Measurements from ENCODE around the gene TMPRSS6.

The TMPRSS6 gene

DNA sequence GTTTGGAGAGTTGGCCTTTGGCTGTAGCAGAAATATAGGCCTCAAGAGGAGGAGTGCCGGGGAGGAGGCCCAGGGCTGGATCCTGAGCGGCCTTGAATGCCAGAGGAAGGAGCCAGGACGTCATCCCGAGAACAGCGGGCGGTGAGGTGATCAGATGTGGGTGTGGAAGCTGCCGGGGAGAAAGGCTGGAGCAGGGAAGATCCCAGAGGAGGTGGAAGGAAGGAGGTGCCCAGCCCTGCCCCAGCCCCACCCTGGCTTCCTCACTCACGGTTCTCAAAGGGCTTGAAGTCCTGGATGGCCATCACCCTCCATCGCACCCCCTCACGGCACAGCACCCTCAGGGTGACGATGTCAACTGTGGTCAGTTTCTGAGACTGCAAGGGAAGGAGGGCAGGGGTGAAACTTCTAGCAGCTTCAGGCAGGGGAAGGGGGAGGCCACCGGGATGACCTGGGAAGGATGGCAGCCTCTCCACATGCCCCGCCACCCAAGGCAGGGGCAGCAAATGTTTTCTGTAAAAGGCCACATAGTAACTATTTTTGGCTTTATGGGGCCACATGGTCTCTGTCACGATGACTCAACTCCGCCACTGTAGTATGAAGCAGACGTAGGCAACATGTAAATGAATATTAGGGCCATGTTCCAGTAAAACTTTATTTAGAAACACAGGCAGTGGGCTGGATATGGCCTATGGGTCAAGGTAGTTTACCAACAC lies 29.5 kb upstream of the TMPRSS6 start:
- H3K4me3 ChIP-seq (ENCODE audit: low read length), result no peak overlapping the region
- no peaks in the 10 kb centered on the region for H3K9me2 ChIP-seq (replicated peaks; ENCODE audit: control insufficient read depth, low read length)
- H3F3A ChIP-seq (ENCODE audit: control insufficient read depth, insufficient read depth), result no peaks in the 10 kb centered on the region
- H3K27me3 ChIP-seq (ENCODE audit: control insufficient read depth, low read length), result no peaks in the 10 kb centered on the region
- no peaks in the 10 kb centered on the region for H3K4me1 ChIP-seq (ENCODE audit: control insufficient read depth, low read length)
- no peaks in the 10 kb centered on the region for H3K79me2 ChIP-seq (ENCODE audit: control insufficient read depth, low read length)
- TF ChIP-seq, protein P1, sequence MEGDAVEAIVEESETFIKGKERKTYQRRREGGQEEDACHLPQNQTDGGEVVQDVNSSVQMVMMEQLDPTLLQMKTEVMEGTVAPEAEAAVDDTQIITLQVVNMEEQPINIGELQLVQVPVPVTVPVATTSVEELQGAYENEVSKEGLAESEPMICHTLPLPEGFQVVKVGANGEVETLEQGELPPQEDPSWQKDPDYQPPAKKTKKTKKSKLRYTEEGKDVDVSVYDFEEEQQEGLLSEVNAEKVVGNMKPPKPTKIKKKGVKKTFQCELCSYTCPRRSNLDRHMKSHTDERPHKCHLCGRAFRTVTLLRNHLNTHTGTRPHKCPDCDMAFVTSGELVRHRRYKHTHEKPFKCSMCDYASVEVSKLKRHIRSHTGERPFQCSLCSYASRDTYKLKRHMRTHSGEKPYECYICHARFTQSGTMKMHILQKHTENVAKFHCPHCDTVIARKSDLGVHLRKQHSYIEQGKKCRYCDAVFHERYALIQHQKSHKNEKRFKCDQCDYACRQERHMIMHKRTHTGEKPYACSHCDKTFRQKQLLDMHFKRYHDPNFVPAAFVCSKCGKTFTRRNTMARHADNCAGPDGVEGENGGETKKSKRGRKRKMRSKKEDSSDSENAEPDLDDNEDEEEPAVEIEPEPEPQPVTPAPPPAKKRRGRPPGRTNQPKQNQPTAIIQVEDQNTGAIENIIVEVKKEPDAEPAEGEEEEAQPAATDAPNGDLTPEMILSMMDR (IDR thresholded peaks at IDR 0.05; ENCODE audit: low read depth, low read length, poor library complexity, severe bottlenecking), result no peak
- no peak for TF ChIP-seq EZH2phosphoT487 (IDR thresholded peaks at IDR 0.05; ENCODE audit: borderline replicate concordance, low read length)
- H3K9me3 ChIP-seq (ENCODE audit: control insufficient read depth, insufficient read depth, low read length), result no peaks in the 10 kb centered on the region
- H3K4me2 ChIP-seq (ENCODE audit: low read length), result no peak overlapping the region
- no peaks in the 10 kb centered on the region for H3K36me3 ChIP-seq (ENCODE audit: control insufficient read depth, low read length)
- H3K27ac ChIP-seq (ENCODE audit: low read depth, low read length), result no peak overlapping the region
- no peaks in the 10 kb centered on the region for H4K20me1 ChIP-seq (ENCODE audit: control insufficient read depth, insufficient read depth, low read depth, low read length)

DNA sequence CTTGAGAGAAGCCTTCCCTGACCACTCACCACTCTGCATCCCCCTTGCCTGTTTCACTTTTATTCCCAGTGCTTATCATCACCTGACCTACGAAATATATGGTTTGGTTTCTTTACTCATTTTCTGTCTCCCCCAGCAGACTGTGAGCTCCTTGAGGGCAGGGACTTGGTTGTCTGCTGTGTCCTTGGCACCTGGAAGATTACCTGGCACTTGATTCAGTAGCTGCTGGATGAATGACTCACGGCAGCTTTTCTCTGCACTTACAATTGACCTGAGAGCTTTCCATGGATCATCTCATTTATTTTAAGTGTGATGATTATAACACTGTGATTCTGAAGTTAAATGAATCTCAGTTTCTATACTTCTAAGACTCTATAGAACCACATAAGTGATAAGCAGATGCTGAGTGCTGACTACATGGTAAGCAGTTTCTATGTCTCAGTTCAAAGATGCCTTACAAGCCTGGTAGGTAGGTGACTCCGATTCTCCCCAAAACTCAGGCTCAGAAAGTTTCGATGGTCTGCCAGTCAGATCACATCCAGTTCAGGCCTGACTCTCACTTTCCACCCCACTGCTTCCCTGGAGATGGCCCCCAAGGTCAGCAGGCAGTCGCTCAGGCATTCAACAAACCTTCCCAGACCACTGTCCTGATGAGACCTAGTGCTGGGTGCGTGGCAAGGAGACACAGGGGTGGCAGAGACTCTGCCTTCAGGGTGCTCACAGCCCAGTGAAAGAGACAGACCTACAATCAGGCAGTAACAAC lies 28.6 kb upstream of the TMPRSS6 start:
- H3K36me3 ChIP-seq (ENCODE audit: control insufficient read depth, low read length), result no peaks in the 10 kb centered on the region
- no peaks in the 10 kb centered on the region for H4K20me1 ChIP-seq (ENCODE audit: control insufficient read depth, insufficient read depth, low read depth, low read length)
- no peaks in the 10 kb centered on the region for H3K79me2 ChIP-seq (ENCODE audit: control insufficient read depth, low read length)
- H3K27ac ChIP-seq (ENCODE audit: low read depth, low read length), result no peak overlapping the region
- H3K9me2 ChIP-seq (replicated peaks; ENCODE audit: control insufficient read depth, low read length), result no peaks in the 10 kb centered on the region
- H3K27me3 ChIP-seq (ENCODE audit: control insufficient read depth, low read length), result no peaks in the 10 kb centered on the region
- no peak overlapping the region for H3K4me3 ChIP-seq (ENCODE audit: low read length)
- no peak overlapping the region for H3K4me2 ChIP-seq (ENCODE audit: low read length)
- no peaks in the 10 kb centered on the region for H3K9me3 ChIP-seq (ENCODE audit: control insufficient read depth, insufficient read depth, low read length)
- no peak for TF ChIP-seq EZH2phosphoT487 (IDR thresholded peaks at IDR 0.05; ENCODE audit: borderline replicate concordance, low read length)
- TF ChIP-seq, protein P1 (IDR thresholded peaks at IDR 0.05; ENCODE audit: low read depth, low read length, poor library complexity, severe bottlenecking), result no peak
- no peaks in the 10 kb centered on the region for H3F3A ChIP-seq (ENCODE audit: control insufficient read depth, insufficient read depth)
- H3K4me1 ChIP-seq (ENCODE audit: control insufficient read depth, low read length), result no peaks in the 10 kb centered on the region

DNA sequence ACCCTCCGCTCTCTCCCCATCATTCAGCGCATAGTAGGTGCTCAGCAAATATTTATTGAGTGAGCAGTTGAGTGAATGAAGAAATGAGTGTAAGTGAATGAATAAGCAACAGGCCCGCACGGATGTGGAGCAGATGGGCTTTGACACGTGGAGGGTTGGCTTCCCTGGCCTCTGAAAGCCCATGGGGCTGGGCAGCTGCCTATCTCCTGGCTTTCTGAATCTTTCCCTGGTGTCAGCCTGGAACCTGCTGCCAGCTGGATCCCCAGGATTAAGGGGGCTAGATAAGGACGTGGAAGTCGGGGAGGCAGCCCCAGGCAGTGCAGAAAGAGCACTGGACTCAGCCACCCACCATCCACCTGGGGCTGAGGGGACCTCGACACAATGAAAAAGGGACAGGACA lies 27.6 kb upstream of the TMPRSS6 start:
- H3K36me3 ChIP-seq (ENCODE audit: control insufficient read depth, low read length), result no peaks in the 10 kb centered on the region
- H3K4me3 ChIP-seq (ENCODE audit: low read length), result no peak overlapping the region
- no peaks in the 10 kb centered on the region for H3K79me2 ChIP-seq (ENCODE audit: control insufficient read depth, low read length)
- no peaks in the 10 kb centered on the region for H3F3A ChIP-seq (ENCODE audit: control insufficient read depth, insufficient read depth)
- no peaks in the 10 kb centered on the region for H3K9me3 ChIP-seq (ENCODE audit: control insufficient read depth, insufficient read depth, low read length)
- no peaks in the 10 kb centered on the region for H3K4me1 ChIP-seq (ENCODE audit: control insufficient read depth, low read length)
- no peaks in the 10 kb centered on the region for H3K9me2 ChIP-seq (replicated peaks; ENCODE audit: control insufficient read depth, low read length)
- no peak overlapping the region for H3K4me2 ChIP-seq (ENCODE audit: low read length)
- H3K27ac ChIP-seq (ENCODE audit: low read depth, low read length), result no peak overlapping the region
- H3K27me3 ChIP-seq (ENCODE audit: control insufficient read depth, low read length), result no peaks in the 10 kb centered on the region
- no peaks in the 10 kb centered on the region for H4K20me1 ChIP-seq (ENCODE audit: control insufficient read depth, insufficient read depth, low read depth, low read length)
- TF ChIP-seq, protein P1 (IDR thresholded peaks at IDR 0.05; ENCODE audit: low read depth, low read length, poor library complexity, severe bottlenecking), result no peak
- TF ChIP-seq EZH2phosphoT487 (IDR thresholded peaks at IDR 0.05; ENCODE audit: borderline replicate concordance, low read length), result no peak

Data from DOHH2 (cell line).